Endothelial cell of umbilical vein (primary cell): ENCODE results near the gene PXMP2. TPM values are rescaled to one million over a fixed set of nuclear protein-coding genes. Genes with fewer than 3 reads are reported as not detected.

Experiments
- BruUV-seq: library from RNA; stranded (reverse); fragments of 400-500 nt; replicated peaks from 2 replicates; lab custom pipeline; 2021; lab: Mats Ljungman, UMichigan
- CTCF ChIA-PET: fragments of 300-600, 350-600 bp; sonication (Branson Sonifier 250); formaldehyde crosslinking; loops from one replicate; lab custom pipeline; 2021; ENCODE audit warnings: antibody characterized with exemption, inconsistent platforms; lab: Charles Lee
- POLR2A ChIA-PET: fragments of 300-600, 350-600 bp; sonication (Branson Sonifier 250); formaldehyde crosslinking; loops from one replicate; lab custom pipeline; 2021; ENCODE audit warnings: antibody characterized with exemption, inconsistent platforms; lab: Charles Lee
- DNase-seq: peaks from one replicate; pipeline ENCODE4 v3.0.0-alpha.2; 2011; ENCODE audit warnings: low read depth, low spot score
- FAIRE-seq: peaks from 2 replicates; lab custom pipeline; 2011; peaks lifted over from hg19 to GRCh38; lab: Jason Lieb, UNC
- H2AFZ ChIP-seq: 2 replicates; pipeline ENCODE4 v1.6.0; 2012; ENCODE audit warnings: low read depth, low read length, control low read depth, inconsistent platforms
- H3K27ac ChIP-seq: 2 replicates; pipeline ENCODE4 v1.5.1; 2011; ENCODE audit warnings: low read depth, mild to moderate bottlenecking, control low read depth, low read length, moderate library complexity; ENCODE audit not compliant: insufficient read depth
- H3K27me3 ChIP-seq, 2 experiments: 2 replicates each; pipeline versions ENCODE4 v1.6.0 to v1.6.1; 2011; ENCODE audit warnings: low read length in 2 of 2, mixed read lengths in 1 of 2; ENCODE audit not compliant: control insufficient read depth in 2 of 2, insufficient read depth in 2 of 2
- H3K36me3 ChIP-seq, 2 experiments: 2 replicates in 1 of 2; 3 replicates in 1 of 2; pipeline ENCODE4 v1.5.1; 2011; ENCODE audit warnings: low read length in 2 of 2, mild to moderate bottlenecking in 1 of 2, moderate library complexity in 1 of 2; ENCODE audit not compliant: control insufficient read depth in 2 of 2, insufficient read depth in 2 of 2; ENCODE audit errors: extremely low read depth in 1 of 2
- H3K4me1 ChIP-seq: 3 replicates; pipeline ENCODE4 v1.5.1; 2011; ENCODE audit warnings: mild to moderate bottlenecking, low read length; ENCODE audit not compliant: control insufficient read depth, insufficient read depth; ENCODE audit errors: extremely low read depth
- H3K4me2 ChIP-seq: 2 replicates; pipeline ENCODE4 v1.6.1; 2011; ENCODE audit warnings: low read length, control low read depth, mixed read lengths; ENCODE audit not compliant: insufficient read depth
- H3K4me3 ChIP-seq, 3 experiments: fragments of 200-600 bp in 1 of 3; sonication (generic), shearing (Covaris generic) in 1 of 3; replicated peaks in 1 of 3; 2 replicates each; pipeline ENCODE4 v1.5.1; 2011 to 2016; ENCODE audit warnings: control low read depth in 3 of 3, low read length in 3 of 3, mild to moderate bottlenecking in 2 of 3, inconsistent platforms in 1 of 3, low read depth in 1 of 3, moderate library complexity in 1 of 3; ENCODE audit not compliant: insufficient read depth in 1 of 3
- H3K79me2 ChIP-seq: 2 replicates; pipeline ENCODE4 v1.6.0; 2012; ENCODE audit warnings: low read length, inconsistent platforms; ENCODE audit not compliant: control insufficient read depth, insufficient read depth
- H3K9ac ChIP-seq: replicated peaks from 2 replicates; pipeline ENCODE3; 2011; ENCODE audit warnings: low read length, control low read depth; ENCODE audit not compliant: insufficient read depth; ENCODE audit errors: extremely low read depth
- H3K9me1 ChIP-seq: replicated peaks from 3 replicates; pipeline ENCODE4 v1.6.0; 2011; ENCODE audit warnings: mild to moderate bottlenecking, low read length; ENCODE audit not compliant: control insufficient read depth, insufficient read depth; ENCODE audit errors: extremely low read depth
- H3K9me3 ChIP-seq: replicated peaks from 2 replicates; pipeline ENCODE4 v1.5.1; 2012; ENCODE audit warnings: low read length, inconsistent platforms; ENCODE audit not compliant: control insufficient read depth, insufficient read depth
- H4K20me1 ChIP-seq: replicated peaks from 2 replicates; pipeline ENCODE3; 2011; ENCODE audit warnings: mild to moderate bottlenecking, low read length; ENCODE audit not compliant: control insufficient read depth, insufficient read depth; ENCODE audit errors: extremely low read depth
- CTCF ChIP-seq, 2 donors: IDR thresholded peaks; 1 replicate in 1 of 2; 2 replicates in 1 of 2; pipeline ENCODE4 v1.5.1; 2011; ENCODE audit warnings: low read length in 2 of 2, mild to moderate bottlenecking in 2 of 2, moderate library complexity in 2 of 2, control low read depth in 1 of 2, inconsistent platforms in 1 of 2, low read depth in 1 of 2; ENCODE audit not compliant: insufficient read depth in 1 of 2; ENCODE audit errors: extremely low read depth in 1 of 2
- EZH2 ChIP-seq: IDR thresholded peaks from 2 replicates; pipeline ENCODE4 v1.6.1; 2012; ENCODE audit warnings: borderline replicate concordance, low read depth, mild to moderate bottlenecking, moderate library complexity, low read length, inconsistent platforms; ENCODE audit not compliant: severe bottlenecking
- FOS ChIP-seq: IDR thresholded peaks from 2 replicates; pipeline ENCODE4 v1.6.1; 2011; ENCODE audit warnings: mild to moderate bottlenecking, low read length, moderate library complexity, borderline replicate concordance; ENCODE audit not compliant: insufficient read depth
- GATA2 ChIP-seq: IDR thresholded peaks from 2 replicates; pipeline ENCODE4 v1.7.0; 2011; ENCODE audit warnings: low read depth, mild to moderate bottlenecking, moderate library complexity, mixed read lengths, low read length; ENCODE audit not compliant: insufficient read length, insufficient read depth
- JUN ChIP-seq: IDR thresholded peaks from 2 replicates; pipeline ENCODE4 v1.6.1; 2011; ENCODE audit warnings: borderline replicate concordance, low read depth; ENCODE audit not compliant: insufficient read length, insufficient read depth
- MAX ChIP-seq: IDR thresholded peaks from 2 replicates; pipeline ENCODE4 v1.6.1; 2011; ENCODE audit not compliant: insufficient read depth, insufficient read length
- MYC ChIP-seq: IDR thresholded peaks from one replicate; pipeline ENCODE4 v1.6.1; 2011; ENCODE audit warnings: mild to moderate bottlenecking, low read depth, low read length
- POLR2A ChIP-seq: IDR thresholded peaks from 2 replicates; pipeline ENCODE4 v1.6.1; 2012; ENCODE audit warnings: low read depth, mild to moderate bottlenecking, control low read depth, low read length
- dilution Hi-C: fragments of 300-500 bp; cut with MboI; formaldehyde crosslinking; loops from one replicate; pipeline ENCODE4 v1.15.0; 2019; ENCODE audit warnings: low sequenced_read_pairs; ENCODE audit not compliant: extremely low pct_ligation_motif_present
- intact Hi-C: fragments of 100-400 bp; cut with micrococcal nuclease; formaldehyde crosslinking; loops from one replicate; pipeline ENCODE4 v1.10.0; 2022
- polyA plus RNA-seq, 4 experiments: library from polyadenylated mRNA; depleted of rRNA in 3 of 4; stranded (reverse) in 3 of 4; unstranded in 1 of 4; fragments of >200 nt; gene quantifications; 2 replicates each; pipeline versions ENCODE4 v1.2.1 to v1.2.3, GENCODE V29; 2011 to 2012; ENCODE audit warnings: missing spikeins in 1 of 4
- total RNA-seq: library from RNA; stranded (reverse); gene quantifications from 2 replicates; pipeline ENCODE4 v1.2.3, GENCODE V29; 2021

PXMP2 gene
- total and polyA plus RNA-seq, 2 donors (not counting 3 experiments of a cell fraction or from before 2014, with no cell fraction given): 24.0 to 31.5 TPM

DNA sequence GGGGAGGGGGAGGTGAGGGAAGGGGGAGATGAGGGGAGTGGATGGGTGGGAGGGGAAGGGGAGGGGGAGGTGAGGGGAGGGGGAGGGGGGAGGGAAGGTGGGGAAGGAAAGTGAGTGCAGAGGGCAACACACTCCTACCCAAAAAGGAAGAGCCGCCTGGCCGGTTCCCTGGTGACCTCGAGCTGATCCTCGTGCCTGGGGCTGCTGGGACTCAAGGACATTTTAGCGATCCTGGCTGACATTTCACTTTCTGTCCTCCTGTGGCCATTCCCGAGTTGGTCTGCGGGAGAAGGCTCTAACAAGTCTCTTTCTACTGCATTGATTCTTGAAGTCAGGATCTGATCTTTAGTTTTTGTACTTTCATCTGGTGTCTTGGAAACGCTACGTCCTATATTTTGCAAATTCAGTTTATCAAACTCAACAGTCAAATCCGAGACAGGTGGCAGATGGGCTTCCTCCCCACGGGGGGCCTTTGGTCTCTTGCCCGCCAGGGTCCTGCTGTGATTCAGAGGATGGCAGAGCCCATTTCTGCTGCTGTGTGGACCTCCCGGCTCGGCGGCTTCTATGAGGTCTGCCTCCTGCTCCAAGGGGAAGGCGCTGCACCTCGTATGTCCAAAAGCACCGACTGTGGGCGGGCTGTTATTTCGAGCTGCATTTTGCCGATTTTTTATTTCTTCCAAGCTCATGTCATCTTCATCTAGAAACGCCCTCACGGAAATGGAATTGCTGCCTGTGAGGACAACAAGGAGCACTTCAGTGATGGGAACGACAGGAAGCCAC lies 42.3 kb downstream of the PXMP2 start:
- POLR2A ChIA-PET: no interaction called here

GRCh38 chr12:132730353-132730752 lies 43.0 kb downstream of the PXMP2 start:
- H3K4me2 ChIP-seq: no peak overlapping the region
- no TSS peak for BruUV-seq
- H3K79me2 ChIP-seq: peaks cover 6% of the 10 kb centered on the region
- H3K4me3 ChIP-seq: no peak overlapping the region
- H4K20me1 ChIP-seq: no peaks in the 10 kb centered on the region
- intact Hi-C loops: no loop called here
- H3K9ac ChIP-seq: no peak overlapping the region
- no peak for FAIRE-seq
- no peak for DNase-seq
- peaks cover 28 to 51% of the 10 kb centered on the region in 2 experiments for H3K36me3 ChIP-seq
- no peaks in the 10 kb centered on the region for H3K9me1 ChIP-seq
- H3K4me1 ChIP-seq: no peaks in the 10 kb centered on the region
- dilution Hi-C loops: no loop called here
- no peak for TF ChIP-seq GATA2
- no peak for TF ChIP-seq FOS
- no peak for TF ChIP-seq POLR2A
- TF ChIP-seq CTCF (IDR thresholded peaks at IDR 0.05; ENCODE audit: extremely low read depth in 1 of 2, insufficient read depth in 1 of 2, low read depth in 1 of 2, low read length in 2 of 2): no peak
- TF ChIP-seq EZH2: no peak
- no peak for TF ChIP-seq MAX
- no peaks in the 10 kb centered on the region for H3K27me3 ChIP-seq
- CTCF ChIA-PET: no interaction called here
- H2AFZ ChIP-seq: no peak overlapping the region
- POLR2A ChIA-PET: no interaction called here
- H3K9me3 ChIP-seq: no peaks in the 10 kb centered on the region
- H3K27ac ChIP-seq: no peak overlapping the region

More for the DNA sequence above, 42.3 kb downstream of the PXMP2 start:
- H3K27ac ChIP-seq: no peak overlapping the region
- H3K9ac ChIP-seq: no peak overlapping the region
- dilution Hi-C loops (no loop called here), intact Hi-C loops (no loop called here)
- no peak overlapping the region for H2AFZ ChIP-seq
- H3K9me1 ChIP-seq: no peaks in the 10 kb centered on the region
- peaks cover 33 to 51% of the 10 kb centered on the region in 2 experiments for H3K36me3 ChIP-seq
- no peaks in the 10 kb centered on the region for H3K27me3 ChIP-seq
- TF ChIP-seq JUN (no peak), EZH2 (no peak), MAX (no peak), MYC (no peak)
- peaks cover 6% of the 10 kb centered on the region for H3K79me2 ChIP-seq
- no peak overlapping the region for H3K4me2 ChIP-seq
- no peaks in the 10 kb centered on the region for H3K9me3 ChIP-seq
- no peaks in the 10 kb centered on the region for H4K20me1 ChIP-seq
- DNase-seq (no peak), FAIRE-seq (no peak)
- CTCF ChIA-PET: no interaction called here
- H3K4me1 ChIP-seq: no peaks in the 10 kb centered on the region
- no peak overlapping the region for H3K4me3 ChIP-seq
- BruUV-seq: no TSS peak
